Fibroblast of skin of left biceps (primary cell): ENCODE results near the gene TMEM143.
A peak's percentile ranks its signal among the peaks of the same experiment; 100 is the strongest.

ENCODE experiments used
- DNase-seq, 2 experiments: peaks; one replicate each; pipeline ENCODE4 v3.0.0-alpha.2; 2013; ENCODE audit warnings: low read depth in 2 of 2

TMEM143 gene

DNA sequence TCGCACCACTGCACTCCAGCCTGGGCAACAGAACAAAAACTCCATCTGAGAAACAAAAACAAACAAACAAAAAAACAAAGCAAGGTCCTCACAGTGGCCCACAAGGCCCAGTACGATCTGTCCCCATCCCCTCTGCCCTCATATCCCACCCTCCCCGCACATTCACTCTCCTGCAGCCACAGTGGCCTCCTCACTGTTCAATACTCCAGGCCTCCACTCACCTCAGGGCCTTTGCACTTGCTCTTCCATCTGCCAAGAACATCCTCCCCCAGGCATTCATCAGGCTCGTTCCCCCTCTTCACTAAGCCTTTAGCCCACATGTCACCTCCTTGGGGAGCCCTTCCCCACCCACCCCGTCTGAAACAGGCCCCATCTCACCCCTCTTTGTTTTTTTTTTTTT is 4.6 kb downstream of the TMEM143 start:
- DNase-seq, result no peak

DNA sequence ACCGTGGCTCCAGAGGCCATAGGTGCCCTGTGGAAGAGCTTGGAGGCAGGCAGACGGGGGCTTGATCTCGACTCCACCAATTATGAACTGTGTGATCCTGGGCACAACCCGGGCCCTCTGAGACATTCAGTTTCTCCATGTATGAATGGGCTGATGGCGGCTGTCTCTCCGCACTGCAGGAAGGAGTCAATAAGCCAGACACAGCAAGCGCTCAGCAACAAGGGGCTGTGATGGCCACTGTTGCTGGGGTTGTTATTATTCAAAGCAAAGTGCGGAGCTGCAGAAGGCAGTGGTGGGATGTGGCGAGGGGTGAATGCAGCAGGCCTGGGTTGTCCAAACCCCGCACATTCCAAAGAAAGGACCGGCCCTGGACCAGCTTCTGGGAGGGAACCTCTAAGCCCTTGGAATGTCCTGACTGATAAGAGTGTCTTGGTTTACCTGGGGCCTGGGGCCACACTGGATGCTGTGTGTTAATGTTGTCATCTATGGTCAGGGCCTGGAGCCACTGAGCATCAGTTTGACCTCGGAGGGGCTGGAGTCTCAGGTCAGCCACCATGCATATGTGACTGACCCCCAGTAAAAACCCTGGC is 8.3 kb downstream of the TMEM143 start:
- no peak for DNase-seq

DNA sequence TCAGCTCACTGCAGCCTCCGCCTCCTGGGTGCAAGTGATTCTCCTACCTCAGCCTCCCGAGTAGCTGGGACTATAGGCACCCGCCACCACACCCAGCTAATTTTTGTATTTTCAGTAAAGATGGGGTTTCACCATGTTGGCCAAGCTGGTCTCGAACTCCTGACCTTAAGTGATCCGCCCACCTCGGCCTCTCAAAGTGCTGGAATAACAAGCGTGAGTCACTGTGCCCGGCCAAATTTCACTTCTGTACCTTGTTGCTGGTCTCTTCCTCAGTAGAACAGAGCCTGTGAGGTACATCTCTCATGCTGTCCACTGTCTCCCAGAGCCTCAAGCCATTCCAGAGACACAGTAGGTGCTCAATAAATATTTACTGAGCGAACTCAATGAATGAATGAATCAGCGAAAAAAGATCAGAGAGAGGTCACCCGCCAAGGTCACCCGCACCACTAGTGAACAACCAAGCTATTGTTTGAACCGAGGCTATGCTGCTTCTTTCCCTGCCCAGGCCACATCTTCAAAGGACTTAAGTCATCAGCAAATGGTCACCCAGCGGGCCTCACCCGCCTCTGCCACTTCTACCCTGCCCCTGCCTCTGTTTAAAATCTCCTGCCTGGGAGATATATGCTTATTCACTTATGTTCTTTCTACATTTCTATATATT is 9.3 kb downstream of the TMEM143 start:
- DNase-seq, result no peak

DNA sequence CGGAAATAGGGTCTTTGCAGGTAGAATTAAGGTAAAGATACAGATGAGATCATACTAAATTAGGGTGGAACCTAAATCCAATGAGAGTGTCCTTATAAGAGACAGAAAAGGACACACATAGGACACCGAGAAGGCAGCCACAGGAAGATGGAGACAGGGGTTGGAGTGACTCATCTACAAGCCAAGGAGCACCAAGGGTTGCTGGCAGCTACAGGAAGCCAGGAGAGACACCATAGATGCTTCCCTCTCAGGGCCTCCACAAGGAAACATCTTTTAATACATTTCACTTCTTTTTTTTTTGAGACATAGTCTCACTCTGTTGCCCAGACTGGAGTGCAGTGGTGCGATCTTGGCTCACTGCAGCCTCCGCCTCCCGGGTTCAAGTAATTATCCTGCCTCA is 10.1 kb downstream of the TMEM143 start:
- no peak for DNase-seq

DNA sequence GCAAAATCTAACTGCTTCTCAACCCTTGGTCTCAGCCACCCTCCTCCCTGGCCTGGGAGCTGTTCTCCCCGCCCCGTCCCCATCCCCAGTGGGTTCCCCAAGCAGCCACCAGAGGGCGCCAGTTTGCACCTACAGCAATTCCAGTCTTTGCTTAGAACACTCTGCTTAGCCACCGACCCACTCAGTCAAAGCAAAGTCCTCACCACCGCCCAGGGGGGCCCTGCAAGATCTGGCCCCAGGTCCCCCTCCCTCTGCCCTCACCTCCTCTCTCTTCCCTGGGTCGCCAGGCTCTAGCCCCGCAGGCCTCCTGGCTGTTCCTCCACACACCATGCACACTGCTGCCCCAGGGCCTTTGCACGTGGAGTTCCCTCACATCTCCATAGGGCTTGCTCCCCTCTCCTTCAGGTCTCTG is 12.4 kb downstream of the TMEM143 start:
- no peak for DNase-seq

DNA sequence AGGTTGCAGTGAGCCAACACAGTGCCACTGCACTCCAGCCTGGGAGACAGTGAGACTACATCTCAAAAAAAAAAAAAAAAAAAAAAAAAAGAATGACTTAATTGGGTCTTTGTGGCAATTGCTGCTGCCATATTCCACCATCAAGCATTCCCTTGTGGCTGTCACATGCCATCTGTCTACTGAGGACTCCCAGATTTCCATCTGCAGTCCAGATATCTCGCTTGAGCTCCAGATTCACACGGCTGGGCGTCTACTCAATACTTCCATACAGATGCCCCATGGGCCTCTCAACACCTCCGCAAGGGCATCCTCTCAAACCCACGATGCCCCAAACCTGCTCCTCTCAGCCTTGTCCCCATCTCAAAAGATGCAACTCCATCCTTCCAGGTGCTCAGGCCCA is 12.9 kb downstream of the TMEM143 start:
- DNase-seq, result no peak

DNA sequence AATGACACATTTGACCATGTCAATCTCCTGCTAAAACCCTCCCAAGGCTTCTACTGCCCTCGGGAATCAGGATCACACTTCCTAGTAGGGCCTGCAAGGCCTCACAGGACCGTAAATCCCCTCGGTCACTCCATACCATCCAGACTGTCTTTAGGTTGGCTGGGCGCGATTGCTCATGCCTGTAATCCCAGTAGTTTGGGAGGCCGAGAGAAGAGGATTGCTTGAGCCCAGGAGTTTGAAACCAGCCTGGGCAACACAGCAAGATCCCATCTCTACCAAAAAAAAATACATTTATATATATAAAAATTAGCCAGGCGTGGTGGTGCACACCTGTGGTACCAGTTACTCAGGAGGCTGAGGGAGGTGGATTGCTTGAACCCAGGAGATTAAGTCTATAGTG is 15.0 kb downstream of the TMEM143 start:
- DNase-seq, result no peak

DNA sequence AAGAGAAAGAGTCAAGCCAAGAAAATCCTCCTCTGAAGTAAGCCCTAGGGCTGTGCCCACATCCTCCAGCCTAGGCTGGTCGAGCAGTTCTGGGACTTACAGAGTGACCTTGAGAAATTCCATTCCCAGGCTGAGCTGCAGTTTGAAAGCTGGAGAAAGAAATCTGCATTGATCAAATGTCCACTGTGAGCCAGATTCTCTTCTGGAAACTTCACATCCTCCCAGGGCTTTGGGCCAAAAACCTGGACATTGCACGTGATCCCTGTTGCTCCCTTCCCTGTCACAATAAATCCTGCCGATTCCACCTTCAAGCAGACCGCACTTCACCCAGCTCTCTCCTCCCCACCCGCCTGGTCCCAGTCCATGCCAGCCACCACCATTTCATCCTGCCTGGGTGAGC is 15.7 kb downstream of the TMEM143 start:
- DNase-seq, result no peak

DNA sequence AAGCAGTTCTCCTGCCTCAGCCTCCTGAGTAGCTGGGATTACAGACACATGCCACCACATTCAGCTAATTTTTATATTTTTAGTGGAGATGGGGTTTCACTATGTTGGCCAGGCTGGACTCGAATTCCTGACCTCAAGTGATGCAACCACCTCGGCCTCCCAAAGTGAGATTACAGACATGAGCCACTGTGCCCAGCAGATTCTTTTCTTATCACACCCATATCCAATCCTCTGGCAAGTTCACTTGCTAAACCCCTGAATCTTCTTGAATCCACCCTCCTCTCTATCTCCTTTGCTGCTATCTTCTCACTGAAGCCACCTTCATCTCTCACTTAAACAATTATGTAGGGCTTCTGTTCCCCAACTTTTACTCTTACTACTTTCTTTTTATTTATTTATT is 17.5 kb downstream of the TMEM143 start:
- no peak for DNase-seq

DNA sequence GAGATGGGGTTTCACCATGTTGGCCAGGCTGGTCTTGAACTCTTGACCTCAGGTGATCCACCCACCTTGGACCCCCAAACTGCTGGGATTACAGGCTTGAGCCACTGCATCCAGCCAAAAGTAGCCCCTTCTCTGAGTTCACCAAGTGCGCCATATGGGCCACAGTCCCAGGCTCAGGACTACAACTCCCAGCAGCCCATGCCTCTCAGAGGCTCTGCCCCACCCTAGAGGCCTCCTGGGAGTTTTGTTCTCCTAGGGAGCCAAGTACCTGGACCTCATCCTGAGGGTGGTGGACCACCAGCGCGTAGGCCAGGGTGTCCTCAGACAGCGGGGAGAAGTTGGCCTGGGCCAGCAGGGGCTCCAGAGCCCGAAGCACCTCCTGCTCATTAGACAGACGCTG is 18.8 kb downstream of the TMEM143 start:
- no peak for DNase-seq

DNA sequence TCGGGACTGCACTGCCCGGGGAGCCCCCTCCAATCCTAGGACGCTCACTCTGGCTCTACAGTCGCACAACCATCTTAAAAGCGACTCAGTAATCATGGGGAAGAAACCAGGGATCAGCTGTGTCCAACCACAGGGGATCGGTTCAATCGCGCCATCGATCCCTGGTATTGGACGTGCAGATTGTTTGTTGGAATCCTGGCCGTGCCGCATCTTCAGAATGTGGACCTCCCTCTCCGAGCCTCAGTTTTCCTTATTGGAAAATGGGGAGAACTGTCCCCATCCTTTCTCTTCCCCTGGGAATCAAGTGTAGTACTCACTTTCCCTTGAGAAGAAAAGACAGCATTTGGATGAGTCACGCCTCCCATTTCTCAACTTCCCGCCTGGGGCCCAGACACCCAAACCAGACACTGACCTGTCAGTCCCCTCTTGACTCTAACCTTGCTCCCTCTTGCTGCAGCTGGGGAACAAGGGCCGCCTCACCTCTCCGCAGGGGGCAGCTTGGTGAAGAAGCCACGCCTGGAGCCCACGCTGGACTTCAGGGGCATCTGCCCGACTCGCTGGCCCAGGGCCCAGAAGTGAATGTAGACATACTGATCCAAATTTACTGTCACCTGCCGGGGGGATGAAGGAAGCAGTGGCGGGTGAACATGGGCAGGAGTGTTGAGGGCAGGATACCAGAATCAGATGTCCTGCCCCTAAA is 20.7 kb downstream of the TMEM143 start:
- no peak for DNase-seq

DNA sequence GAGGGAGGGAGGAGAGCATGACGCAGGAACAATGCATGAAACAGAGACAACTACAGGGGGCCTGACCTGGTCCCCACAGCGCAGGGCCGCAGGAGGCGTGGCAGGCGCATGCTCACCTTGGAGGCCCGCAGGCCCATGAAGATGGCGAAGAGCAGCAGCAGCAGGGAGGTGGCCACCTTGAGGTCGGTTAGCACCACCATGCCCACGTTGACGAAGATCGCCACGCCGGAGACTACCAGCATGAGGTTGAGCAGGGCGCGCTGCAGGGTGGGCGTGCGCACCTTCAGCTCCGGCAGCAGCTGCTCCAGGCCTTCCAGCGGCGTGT is 21.4 kb downstream of the TMEM143 start:
- DNase-seq, result no peak

DNA sequence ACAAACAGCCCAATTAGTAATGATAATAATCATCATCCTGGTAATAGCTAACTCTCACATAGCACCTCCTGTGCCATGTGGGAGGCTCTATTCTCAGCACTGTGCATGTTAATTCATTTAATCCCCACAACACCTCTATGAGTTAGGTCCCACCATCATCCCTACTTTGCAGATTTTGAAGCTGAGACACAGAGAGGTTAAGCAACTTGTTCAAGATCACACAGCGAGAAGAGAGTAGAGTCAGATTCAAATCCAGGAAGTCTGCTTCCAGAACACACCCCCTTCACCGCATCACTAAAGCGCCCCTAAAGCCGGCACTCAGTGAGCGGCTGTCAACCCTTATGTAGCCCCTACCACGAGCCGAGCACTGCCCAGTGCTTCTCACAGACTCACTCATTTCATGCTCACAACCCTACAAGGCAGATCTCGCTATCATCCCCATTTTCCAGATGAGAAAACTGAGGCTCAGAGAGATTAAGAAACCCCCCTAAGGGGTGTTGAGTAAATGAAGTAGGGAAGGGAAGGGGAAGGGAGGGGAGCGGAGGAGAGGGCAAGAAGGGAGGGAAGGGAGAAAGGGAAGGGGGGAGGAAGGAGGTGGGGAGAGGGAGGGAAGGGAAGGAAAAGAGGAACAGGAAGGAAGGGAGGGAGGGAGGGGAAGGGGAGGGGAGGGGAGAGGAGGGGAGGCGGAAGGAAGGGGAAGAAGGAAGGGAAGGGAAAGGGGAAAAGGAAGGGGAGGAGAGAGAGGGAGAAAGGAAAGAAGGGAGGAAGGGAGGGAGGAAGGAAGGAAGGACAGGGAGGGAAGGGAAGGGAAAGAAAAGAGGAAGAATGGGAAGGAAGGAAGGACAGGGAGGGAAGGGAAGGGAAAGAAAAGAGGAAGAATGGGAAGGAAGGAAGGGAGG is 22.0 kb downstream of the TMEM143 start:
- DNase-seq, result no peak

DNA sequence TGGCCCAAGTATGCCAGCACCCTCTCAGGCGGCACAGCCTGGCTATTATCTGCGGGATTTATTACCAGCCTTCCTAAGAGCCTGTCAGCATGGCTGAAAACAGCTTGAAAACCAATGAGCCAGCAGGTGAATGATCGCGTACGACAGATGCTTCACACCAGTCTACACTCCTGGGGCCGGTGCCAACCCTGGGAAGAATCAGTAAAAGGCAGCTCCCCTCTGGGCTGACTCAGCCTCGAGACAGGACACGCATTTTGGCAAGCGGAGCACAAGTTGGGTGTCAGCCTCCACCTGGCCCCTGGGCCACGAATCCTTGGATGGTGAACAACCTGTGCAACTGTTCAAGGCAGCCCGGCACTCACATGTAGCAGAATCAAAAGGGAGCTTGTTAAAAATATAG is 22.7 kb downstream of the TMEM143 start:
- DNase-seq, result no peak

DNA sequence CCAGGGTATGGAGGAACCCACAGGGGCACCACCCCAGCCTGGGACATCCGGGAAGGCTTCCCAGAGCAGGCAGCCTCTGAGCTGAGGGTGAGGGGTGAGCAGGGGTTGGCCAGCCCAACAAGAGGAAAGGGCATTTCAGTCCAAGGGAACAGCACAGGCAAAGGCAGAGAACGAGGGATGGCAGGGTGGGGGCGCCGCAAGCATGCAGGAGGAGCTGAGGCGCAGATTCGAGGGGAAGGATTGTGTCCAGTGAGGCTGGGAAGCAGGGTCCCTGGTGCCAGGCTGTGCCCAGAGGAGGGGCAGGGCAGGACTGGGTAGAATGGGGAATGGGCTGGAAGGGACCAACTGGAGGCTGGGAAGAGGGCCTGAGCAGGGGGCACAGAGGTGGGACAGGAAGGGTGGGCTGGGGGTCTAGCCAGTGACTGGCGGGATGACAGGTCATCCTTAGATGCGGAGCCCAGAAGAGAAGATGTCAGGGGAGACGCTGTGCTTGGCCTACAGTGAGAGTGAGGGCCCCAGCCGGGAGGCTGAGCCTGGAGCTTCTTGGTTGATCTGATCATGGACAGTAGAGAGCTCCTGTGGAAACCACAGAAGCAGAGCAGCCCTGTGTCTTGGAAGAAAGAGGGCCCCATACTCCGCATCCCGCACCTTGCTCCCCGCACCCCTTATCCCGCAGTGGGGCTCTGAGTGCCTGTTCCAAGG is 24.8 kb downstream of the TMEM143 start:
- no peak for DNase-seq

DNA sequence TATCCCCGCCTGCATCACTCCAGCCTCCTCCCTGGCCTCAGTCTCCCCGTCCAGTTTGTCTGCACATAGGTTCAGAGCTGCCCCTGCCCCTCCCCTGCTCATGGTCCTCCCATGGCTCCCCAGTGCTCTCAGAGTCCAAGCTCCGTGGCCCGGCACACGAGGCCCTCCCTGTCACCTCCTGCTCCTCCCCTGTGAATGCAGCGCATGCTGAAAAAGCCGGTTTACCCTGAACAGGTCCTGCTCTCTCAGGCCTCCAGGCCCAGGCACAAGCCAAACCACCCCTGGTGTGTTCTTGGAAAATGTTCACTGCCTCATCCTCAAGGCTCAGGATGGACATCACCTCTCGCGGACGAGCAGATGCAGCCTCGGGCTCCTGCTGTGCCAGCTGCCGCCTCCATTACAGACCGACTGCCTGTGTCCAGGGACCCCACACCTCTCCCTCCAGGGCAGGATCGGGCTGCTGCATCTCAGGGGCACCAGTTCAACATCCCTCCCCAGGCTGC is 25.4 kb downstream of the TMEM143 start:
- DNase-seq, result no peak

DNA sequence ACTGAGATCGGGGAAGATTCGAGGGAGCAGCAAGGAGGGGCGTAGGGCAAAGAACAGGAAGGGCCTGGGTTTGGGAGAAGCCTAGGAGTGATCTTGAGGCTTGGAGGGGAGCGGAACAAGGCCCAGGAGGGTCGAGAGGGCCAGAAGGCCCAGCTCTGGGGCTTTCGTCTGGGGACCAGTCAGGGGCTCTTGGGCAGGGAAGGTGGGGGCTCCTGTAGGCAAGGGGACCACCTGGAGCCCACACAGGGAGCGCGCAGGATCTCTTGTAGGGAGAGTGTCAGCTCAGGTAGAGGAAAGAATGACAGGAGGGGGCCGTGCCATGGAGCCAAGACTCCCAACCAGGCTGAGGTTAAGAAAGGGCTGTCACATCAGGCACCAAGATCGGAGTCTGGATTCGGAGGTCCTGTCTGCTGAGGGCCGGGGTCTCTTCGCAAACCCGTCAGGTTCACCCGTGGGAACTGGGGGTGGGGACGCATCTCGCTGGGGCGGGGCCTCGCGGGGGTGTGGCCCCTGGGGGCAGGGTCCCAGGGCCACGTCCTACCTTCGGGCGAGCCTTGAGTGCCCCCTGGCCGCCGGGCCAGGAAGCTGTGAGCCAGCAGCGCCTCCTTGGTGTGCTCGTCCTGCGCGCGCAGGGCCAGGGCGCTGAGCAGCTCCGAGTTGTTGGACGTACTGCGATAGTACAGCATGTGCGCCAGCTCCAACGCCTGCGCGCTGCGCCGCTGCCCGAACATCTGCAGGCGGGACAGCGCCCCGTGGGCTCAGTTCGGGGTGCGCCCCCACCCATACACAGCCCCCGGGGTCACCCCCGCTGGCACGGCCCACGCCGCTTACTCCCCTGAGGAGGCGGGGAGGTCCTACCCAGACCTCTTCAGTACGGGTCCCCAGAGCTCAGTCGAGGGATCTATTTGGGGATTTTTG is 30.0 kb downstream of the TMEM143 start:
- DNase-seq, result peak; percentile 70 to 74

DNA sequence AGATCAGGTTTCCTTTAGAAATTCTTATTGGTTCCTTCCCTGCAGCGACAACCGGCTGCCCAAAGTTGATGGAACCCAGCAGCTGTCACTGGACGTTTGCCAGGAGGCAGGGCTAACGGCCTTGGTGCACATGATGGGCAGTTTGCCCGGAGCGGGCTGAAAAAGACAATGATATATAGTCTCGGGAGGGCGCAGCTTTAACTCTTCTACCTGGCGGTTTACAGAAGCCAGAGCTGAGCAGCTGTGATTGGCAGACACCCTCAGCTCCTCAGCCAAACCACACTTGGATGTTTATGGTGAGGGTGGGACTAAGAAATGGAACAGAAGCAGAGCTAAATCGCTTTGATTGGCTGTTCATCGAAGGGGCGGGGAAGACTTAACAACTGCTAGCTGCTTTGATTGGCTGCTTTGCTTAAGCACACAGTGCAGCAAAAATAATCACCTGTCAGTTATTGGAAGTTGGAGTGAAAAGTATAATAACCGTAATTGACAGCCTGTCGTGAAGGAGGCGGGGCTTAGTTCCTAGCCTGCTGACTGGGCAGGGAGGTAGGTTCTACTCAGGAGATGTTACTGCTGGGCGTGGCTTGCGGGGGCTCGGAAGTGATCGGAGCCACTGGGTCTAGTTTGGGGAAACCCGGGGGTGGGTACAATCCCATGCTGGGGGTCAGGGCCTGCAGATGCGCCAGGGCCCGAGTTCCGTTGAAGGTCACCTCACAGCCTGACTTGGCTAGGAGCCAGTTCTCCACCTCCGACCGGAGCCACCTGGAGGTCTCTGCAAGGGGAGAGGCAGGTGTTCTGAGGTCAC is 30.9 kb downstream of the TMEM143 start:
- DNase-seq, result peak; percentile 90 to 91

DNA sequence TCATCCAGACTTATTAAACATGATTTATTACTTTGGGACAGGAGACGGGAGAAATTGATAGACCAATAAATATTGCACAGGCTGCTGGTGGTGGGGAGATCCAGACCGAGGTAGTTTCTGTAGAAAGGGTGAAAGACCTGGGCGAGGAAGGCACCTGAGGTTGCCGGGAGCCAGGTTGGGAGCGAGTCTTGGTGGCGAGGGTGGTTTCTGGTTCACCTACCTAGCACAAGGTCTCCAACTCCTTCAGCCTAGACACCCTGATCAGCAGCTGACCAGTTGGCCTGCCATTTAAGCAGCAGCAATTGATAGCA is 31.4 kb downstream of the TMEM143 start:
- DNase-seq, result no peak
